ENCODE data around the gene ZNF335. TPM values are rescaled to one million over a fixed set of nuclear protein-coding genes. Genes with fewer than 3 reads are reported as not detected.

Gene ZNF335
- total RNA-seq, 2 donors from 2014 or later, result 28.8 to 30.1 TPM

DNA sequence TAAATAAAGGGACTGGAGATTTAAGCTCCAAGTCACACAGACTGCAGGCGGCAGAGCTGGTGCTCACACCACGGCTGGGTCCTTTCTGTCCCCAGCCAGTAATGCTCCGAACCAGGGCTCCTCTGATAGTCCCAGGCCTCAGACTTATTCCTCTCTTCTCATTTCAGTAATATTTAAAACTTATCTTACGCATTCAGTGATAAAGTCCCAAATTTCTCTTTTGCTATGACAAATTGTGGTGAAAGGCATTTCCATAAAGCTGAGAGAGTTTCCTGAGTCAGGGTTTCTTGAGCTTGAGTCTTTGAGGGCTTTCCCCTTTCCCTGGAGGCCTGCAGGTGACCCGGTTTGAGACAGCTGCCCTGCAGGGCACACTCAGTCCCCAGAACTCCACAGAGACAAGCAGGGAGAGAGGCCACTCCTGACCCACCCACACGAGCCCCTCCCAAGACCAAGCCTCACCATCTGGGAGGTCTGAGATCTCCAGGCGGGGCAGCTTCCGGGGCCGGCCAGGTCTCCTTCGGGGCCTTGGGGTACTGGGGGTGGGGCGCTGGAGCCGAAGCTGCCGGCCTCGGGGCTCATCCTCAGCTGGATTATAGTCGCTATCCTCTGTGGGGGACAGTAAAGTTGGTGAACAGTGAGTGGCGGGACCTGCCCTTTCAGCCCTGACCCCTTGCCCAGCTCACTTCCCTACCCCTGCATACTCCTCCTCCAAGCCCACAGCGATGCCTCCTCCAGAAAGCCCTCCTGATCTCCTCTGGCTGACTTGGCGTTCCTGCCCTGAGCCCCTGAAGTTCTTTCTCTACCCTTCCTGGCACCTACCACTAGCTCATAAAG is 6.6 kb downstream of the ZNF335 start:
- peaks cover 83% of the 10 kb centered on the region for H3K36me3 ChIP-seq
- H3K27ac ChIP-seq, result no peak overlapping the region
- ATAC-seq (ENCODE audit: insufficient number of reproducible peaks, low FRiP score, low read depth) (no peak), DNase-seq (ENCODE audit: low spot score) (no peak)
- TF ChIP-seq CTCF (IDR thresholded peaks at IDR 0.05), result no peak
- H3K27me3 ChIP-seq (replicated peaks; ENCODE audit: insufficient read depth), result no peaks in the 10 kb centered on the region
- H3K4me3 ChIP-seq, result no peak overlapping the region
- H3K4me1 ChIP-seq (ENCODE audit: control insufficient read depth in 1 of 2, low read depth in 2 of 2), result peaks cover 12% of the 10 kb centered on the region in 2 donors
- H3K9me3 ChIP-seq, result no peaks in the 10 kb centered on the region

DNA sequence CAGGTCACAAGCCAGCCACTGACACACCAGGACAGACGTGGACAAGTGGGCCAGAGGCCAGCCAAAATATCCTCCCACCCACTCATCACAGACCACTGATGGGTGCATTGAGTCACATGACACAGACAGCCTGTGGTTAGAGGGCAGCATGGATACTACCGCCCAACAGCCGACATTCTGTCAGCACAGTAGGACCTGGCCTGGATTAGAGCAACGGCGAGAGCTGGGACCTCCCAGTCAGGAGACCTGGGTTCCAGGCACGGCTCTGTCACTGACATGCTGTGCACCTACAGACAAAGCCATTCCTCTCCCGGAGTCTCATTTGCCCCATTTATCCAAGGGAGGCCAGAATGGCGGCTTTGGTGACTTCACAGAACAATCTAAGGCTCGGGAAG is 8.0 kb downstream of the ZNF335 start:
- TF ChIP-seq CTCF (IDR thresholded peaks at IDR 0.05), result no peak
- ATAC-seq (ENCODE audit: insufficient number of reproducible peaks, low FRiP score, low read depth) (no peak), DNase-seq (ENCODE audit: low spot score) (no peak)
- no peak overlapping the region for H3K4me3 ChIP-seq
- H3K27ac ChIP-seq, result no peak overlapping the region
- H3K4me1 ChIP-seq (ENCODE audit: control insufficient read depth in 1 of 2, low read depth in 2 of 2), result no peaks in the 10 kb centered on the region
- H3K9me3 ChIP-seq, result no peaks in the 10 kb centered on the region
- no peaks in the 10 kb centered on the region for H3K27me3 ChIP-seq (replicated peaks; ENCODE audit: insufficient read depth)
- peaks cover 92% of the 10 kb centered on the region for H3K36me3 ChIP-seq

DNA sequence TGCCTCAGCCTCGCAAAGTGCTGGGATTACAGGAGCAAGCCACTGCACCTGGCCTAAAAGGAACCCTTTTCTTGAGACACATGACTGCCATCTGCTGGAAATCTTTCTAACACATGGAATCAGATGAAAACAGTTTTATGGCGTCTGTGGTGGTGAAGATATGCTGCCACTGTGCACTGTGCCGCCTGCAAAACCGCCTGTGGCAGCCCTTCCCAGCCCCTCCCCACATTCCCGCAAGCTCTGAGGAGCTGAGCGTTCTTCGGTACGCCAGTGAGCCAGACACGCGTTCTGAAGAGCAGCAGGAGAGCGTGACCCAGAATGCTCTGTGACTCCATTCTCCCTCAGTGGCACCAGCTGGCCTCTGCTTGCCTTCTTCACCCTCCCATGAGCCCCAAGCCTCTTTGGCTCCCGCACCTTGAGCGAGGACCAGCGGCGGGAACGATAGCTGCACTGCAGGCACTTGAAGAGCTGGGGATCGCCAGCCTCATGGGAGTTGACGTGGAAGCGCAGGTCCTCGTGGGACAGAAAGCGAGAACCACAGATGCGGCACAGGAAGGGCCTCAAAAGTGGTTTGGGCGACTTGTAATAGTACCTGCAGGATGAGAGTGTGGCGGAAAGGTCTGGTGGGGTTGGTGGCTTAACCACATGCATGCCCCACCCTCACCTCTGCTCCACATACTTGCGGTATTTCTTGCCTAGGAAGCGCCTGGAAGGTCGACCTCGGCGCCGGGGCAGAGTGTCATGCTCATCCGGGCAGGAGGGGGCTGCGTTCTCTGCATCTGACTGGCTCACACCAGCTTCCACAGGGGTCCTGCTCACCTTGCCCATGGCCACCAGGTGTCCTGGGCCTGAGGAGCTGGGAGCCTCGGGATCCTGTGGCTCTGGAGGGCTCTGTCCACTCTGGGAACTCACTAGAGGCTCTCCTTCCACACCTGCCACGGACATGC is 8.7 kb downstream of the ZNF335 start:
- H3K36me3 ChIP-seq, result peaks cover 92% of the 10 kb centered on the region

GRCh38 chr20:45962031-45962755 is 9.8 kb downstream of the ZNF335 start:
- no peaks in the 10 kb centered on the region for H3K4me1 ChIP-seq (ENCODE audit: control insufficient read depth in 1 of 2, low read depth in 2 of 2)
- no peak overlapping the region for H3K27ac ChIP-seq
- no peaks in the 10 kb centered on the region for H3K27me3 ChIP-seq (replicated peaks; ENCODE audit: insufficient read depth)
- no peak for DNase-seq (ENCODE audit: low spot score)
- TF ChIP-seq CTCF (IDR thresholded peaks at IDR 0.05), result no peak
- H3K9me3 ChIP-seq, result no peaks in the 10 kb centered on the region
- H3K36me3 ChIP-seq, result peaks cover 92% of the 10 kb centered on the region
- ATAC-seq (ENCODE audit: insufficient number of reproducible peaks, low FRiP score, low read depth), result no peak
- no peak overlapping the region for H3K4me3 ChIP-seq

More for the DNA sequence above, 8.7 kb downstream of the ZNF335 start:
- H3K4me1 ChIP-seq (ENCODE audit: control insufficient read depth in 1 of 2, low read depth in 2 of 2), result no peaks in the 10 kb centered on the region
- H3K27me3 ChIP-seq (replicated peaks; ENCODE audit: insufficient read depth), result no peaks in the 10 kb centered on the region
- H3K27ac ChIP-seq, result no peak overlapping the region
- TF ChIP-seq CTCF (IDR thresholded peaks at IDR 0.05), result peak; percentile 20
- H3K9me3 ChIP-seq, result no peaks in the 10 kb centered on the region
- H3K4me3 ChIP-seq, result no peak overlapping the region
- DNase-seq (ENCODE audit: low spot score) (no peak), ATAC-seq (ENCODE audit: insufficient number of reproducible peaks, low FRiP score, low read depth) (no peak)

Data from thoracic aorta (tissue), 2 donors.